C4-2B (cell line): ENCODE data around the gene CWC25.
A peak's percentile ranks its signal among the peaks of the same experiment; 100 is the strongest.
"Not testable (repeated sequence)": the region's sequence is repeated elsewhere in the genome, so short reads cannot be mapped to it uniquely, and the experiment has no call there.

Experiments used
- H3K27ac ChIP-seq: fragments of 450-650 bp; 2 replicates; pipeline ENCODE4 v1.5.1; 2017
- CTCF ChIP-seq: fragments of 450-650 bp; conservative IDR thresholded peaks from 2 replicates; pipeline ENCODE4 v1.5.1; 2017; ENCODE audit warnings: mild to moderate bottlenecking
- ZFX ChIP-seq: fragments of 450-650 bp; IDR thresholded peaks from 2 replicates; pipeline ENCODE4 v1.6.1; 2017

Gene CWC25

GRCh38 chr17:38798614-38799500, 26.3 kb downstream of the CWC25 start:
- H3K27ac ChIP-seq, result peak overlapping the region; percentile 94
- TF ChIP-seq ZFX, result peak; percentile 88
- TF ChIP-seq CTCF, result no peak

GRCh38 chr17:38797828-38798227, 27.3 kb downstream of the CWC25 start:
- TF ChIP-seq CTCF (no peak), ZFX (no peak)
- no peak overlapping the region; the same call in 1 of the 2 replicates for H3K27ac ChIP-seq

GRCh38 chr17:38797158-38797490, 28.0 kb downstream of the CWC25 start:
- TF ChIP-seq CTCF, result no peak
- no peak for TF ChIP-seq ZFX
- H3K27ac ChIP-seq, result no peak overlapping the region

- TF ChIP-seq ZFX, result no peak
- no peak for TF ChIP-seq CTCF
- no peak overlapping the region for H3K27ac ChIP-seq
Measured at GRCh38 chr17:38796451-38797157, 28.5 kb downstream of the CWC25 start.

GRCh38 chr17:38794221-38794620, 30.9 kb downstream of the CWC25 start:
- TF ChIP-seq ZFX, result no peak
- TF ChIP-seq CTCF, result no peak
- no peak overlapping the region for H3K27ac ChIP-seq

GRCh38 chr17:38791162-38791561, 34.0 kb downstream of the CWC25 start:
- no peak for TF ChIP-seq ZFX
- TF ChIP-seq CTCF, result no peak
- no peak overlapping the region for H3K27ac ChIP-seq

- not testable (repeated sequence) for H3K27ac ChIP-seq
Measured at GRCh38 chr17:38790148-38790707, 34.9 kb downstream of the CWC25 start.
